Trophoblast cell (in vitro differentiated cells and primary cell): ENCODE data around the gene GLB1L.

Experiments
- DNase-seq, 2 donors: peaks; one replicate each; pipeline ENCODE4 v3.0.0-alpha.2; 2016
- H2AFZ ChIP-seq: 2 replicates; pipeline ENCODE4 v1.6.1; 2013; ENCODE audit warnings: low read length, moderate library complexity, mild to moderate bottlenecking; ENCODE audit not compliant: insufficient read depth, poor library complexity
- H2AK5ac ChIP-seq: 2 replicates; pipeline ENCODE4 v1.6.1; 2013; ENCODE audit warnings: mild to moderate bottlenecking, low read length
- H2BK120ac ChIP-seq: 2 replicates; pipeline ENCODE4 v1.6.1; 2013; ENCODE audit warnings: low read length, mild to moderate bottlenecking, moderate library complexity; ENCODE audit not compliant: insufficient read depth, poor library complexity
- H2BK12ac ChIP-seq: 2 replicates; pipeline ENCODE4 v1.6.1; 2013; ENCODE audit warnings: mild to moderate bottlenecking, low read length, moderate library complexity
- H2BK5ac ChIP-seq: 2 replicates; pipeline ENCODE4 v1.6.1; 2013; ENCODE audit warnings: low read length, low read depth, moderate library complexity, mild to moderate bottlenecking; ENCODE audit not compliant: poor library complexity
- H3K14ac ChIP-seq: 2 replicates; pipeline ENCODE4 v1.6.1; 2013; ENCODE audit warnings: mild to moderate bottlenecking, low read length
- H3K18ac ChIP-seq: 2 replicates; pipeline ENCODE4 v1.6.1; 2013; ENCODE audit warnings: mild to moderate bottlenecking, low read length
- H3K23ac ChIP-seq: 2 replicates; pipeline ENCODE4 v1.6.1; 2013; ENCODE audit warnings: low read length
- H3K27ac ChIP-seq: 2 replicates; pipeline ENCODE4 v1.5.1; 2013; ENCODE audit warnings: low read depth, mild to moderate bottlenecking, inconsistent platforms, low read length, moderate library complexity
- H3K27me3 ChIP-seq: 2 replicates; pipeline ENCODE4 v1.6.1; 2013; ENCODE audit warnings: inconsistent platforms, mild to moderate bottlenecking, low read length, moderate library complexity; ENCODE audit not compliant: insufficient read depth
- H3K36me3 ChIP-seq, 2 experiments: 1 replicate in 1 of 2; 2 replicates in 1 of 2; pipeline ENCODE4 v1.6.1; 2013; ENCODE audit warnings: low read length in 2 of 2, mild to moderate bottlenecking in 2 of 2, moderate library complexity in 1 of 2; ENCODE audit not compliant: insufficient read depth in 2 of 2, control insufficient read depth in 1 of 2
- H3K4ac ChIP-seq: 2 replicates; pipeline ENCODE4 v1.6.1; 2013; ENCODE audit warnings: low read depth, mild to moderate bottlenecking, low read length, moderate library complexity
- H3K4me1 ChIP-seq, 2 experiments: 1 replicate in 1 of 2; 2 replicates in 1 of 2; pipeline ENCODE4 v1.6.1; 2013; ENCODE audit warnings: low read length in 2 of 2, mild to moderate bottlenecking in 2 of 2, moderate library complexity in 1 of 2; ENCODE audit not compliant: insufficient read depth in 2 of 2, control insufficient read depth in 1 of 2
- H3K4me2 ChIP-seq: 2 replicates; pipeline ENCODE4 v1.6.1; 2013; ENCODE audit warnings: inconsistent platforms, mild to moderate bottlenecking, low read length, moderate library complexity
- H3K4me3 ChIP-seq: 2 replicates; pipeline ENCODE4 v1.5.1; 2013; ENCODE audit warnings: mild to moderate bottlenecking, low read depth, low read length, inconsistent platforms
- H3K79me1 ChIP-seq: one replicate; pipeline ENCODE4 v1.6.1; 2013; ENCODE audit warnings: low read length
- H3K79me2 ChIP-seq: 2 replicates; pipeline ENCODE4 v1.6.1; 2013; ENCODE audit warnings: low read length, mild to moderate bottlenecking; ENCODE audit not compliant: control insufficient read depth, insufficient read depth, poor library complexity
- H3K9ac ChIP-seq: 2 replicates; pipeline ENCODE4 v1.6.1; 2013; ENCODE audit warnings: mild to moderate bottlenecking, low read length
- H3K9me3 ChIP-seq: 2 replicates; pipeline ENCODE4 v1.6.1; 2013; ENCODE audit warnings: low read depth, mild to moderate bottlenecking, control low read depth, inconsistent platforms, low read length; ENCODE audit not compliant: insufficient read depth
- H4K12ac ChIP-seq: 2 replicates; pipeline ENCODE4 v1.6.1; 2013; ENCODE audit warnings: low read depth, mild to moderate bottlenecking, low read length, moderate library complexity
- H4K8ac ChIP-seq: 2 replicates; pipeline ENCODE4 v1.6.1; 2013; ENCODE audit warnings: low read depth, mild to moderate bottlenecking, low read length, moderate library complexity
- H4K91ac ChIP-seq: one replicate; pipeline ENCODE4 v1.6.1; 2013; ENCODE audit warnings: low read depth, mild to moderate bottlenecking, low read length, moderate library complexity
- WGBS: extraction: QIAGEN DNeasy Blood & Tissue Kit; methylation state at CpG from one replicate; pipeline ENCODE4 v1.1.7; 2013; ENCODE audit warnings: missing lambda C conversion rate; ENCODE audit not compliant: insufficient read length, insufficient coverage; ENCODE audit errors: extremely low coverage; 5-methylcytosine and 5-hydroxymethylcytosine counted together

The GLB1L gene

GRCh38 chr2:219207134-219207883, 37.9 kb downstream of the GLB1L start:
- Histone ChIP-seq H4K91ac (peak overlapping the region; percentile 56), H3K4me2 (peak overlapping the region; percentile 67), H2AFZ (peak overlapping the region; percentile 82), H3K27ac (peak overlapping the region; percentile 7), H2BK12ac (peak overlapping the region; percentile 35), H3K4me1 (peaks cover 2 to 4% of the 10 kb centered on the region in 2 experiments), H2AK5ac (peak overlapping the region; percentile 80), H3K79me1 (peaks cover 5% of the 10 kb centered on the region), H3K36me3 (peaks cover 32 to 37% of the 10 kb centered on the region in 2 experiments), H3K23ac (no peak overlapping the region), H3K4ac (no peak overlapping the region), H3K9ac (peak overlapping the region; percentile 52), H3K79me2 (peaks cover 5% of the 10 kb centered on the region), H4K12ac (peak overlapping the region; percentile 41), H4K8ac (peak overlapping the region; percentile 70), H3K4me3 (peak overlapping the region; percentile 62), H3K14ac (peak overlapping the region; percentile 55), H3K9me3 (no peaks in the 10 kb centered on the region), H3K18ac (peak overlapping the region; percentile 68), H3K27me3 (no peaks in the 10 kb centered on the region), H2BK5ac (no peak overlapping the region), H2BK120ac (no peak overlapping the region)
- DNase-seq: no peak
- WGBS: no CpG with 5 or more reads among the region's 22 CpGs

GRCh38 chr2:219206328-219207133, 38.7 kb downstream of the GLB1L start, which contains the start of gene ZFAND2B:
TSS of gene ZFAND2B (plus strand) at chr2:219206782. CDS start at chr2:219206988, 206 bp downstream.
- Histone ChIP-seq H2AFZ (peak within 1 kb of the TSS; percentile 92), H2BK12ac (peak within 1 kb of the TSS; percentile 35), H3K4me3 (peak within 1 kb of the TSS; percentile 92), H3K14ac (peak within 1 kb of the TSS; percentile 81), H4K12ac (peak within 1 kb of the TSS; percentile 78), H2AK5ac (peak within 1 kb of the TSS; percentile 80), H3K79me1 (peaks cover 5% of the 10 kb centered on the region), H3K36me3 (peaks cover 31 to 33% of the 10 kb centered on the region in 2 experiments), H3K4me1 (peaks cover 2 to 4% of the 10 kb centered on the region in 2 experiments), H2BK5ac (peak within 1 kb of the TSS; percentile 45), H3K4ac (peak within 1 kb of the TSS; percentile 61), H3K18ac (peak within 1 kb of the TSS; percentile 85), H3K79me2 (peaks cover 5% of the 10 kb centered on the region), H3K27me3 (no peaks in the 10 kb centered on the region), H4K8ac (peak within 1 kb of the TSS; percentile 80), H3K27ac (peak within 1 kb of the TSS; percentile 93), H3K23ac (peak within 1 kb of the TSS; percentile 35), H4K91ac (peak within 1 kb of the TSS; percentile 87), H2BK120ac (peak within 1 kb of the TSS; percentile 88), H3K9ac (peak within 1 kb of the TSS; percentile 94), H3K4me2 (peak within 1 kb of the TSS; percentile 98), H3K9me3 (no peaks in the 10 kb centered on the region)
- peak; percentile 94 to 98 for DNase-seq
- WGBS: no CpG with 5 or more reads among the region's 76 CpGs

DNA sequence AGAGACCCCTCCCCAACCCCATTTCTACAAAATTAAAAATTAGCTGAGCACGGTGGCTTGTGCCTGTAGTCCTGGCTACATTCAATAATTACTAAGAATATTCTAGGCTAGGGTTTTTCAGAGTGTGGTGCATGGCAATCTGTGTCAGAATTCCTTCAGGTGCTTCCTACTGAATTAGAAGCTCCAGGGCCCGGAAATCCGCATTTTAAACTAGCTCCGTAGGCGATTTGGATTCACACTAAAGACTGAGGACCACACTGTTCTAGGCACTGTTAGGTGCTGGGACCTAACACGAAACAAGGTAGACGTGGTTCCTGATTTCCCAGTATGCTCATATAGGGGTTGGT, 39.3 kb downstream of the GLB1L start:
- Histone ChIP-seq H2AFZ (peak overlapping the region; percentile 88), H3K27ac (no peak overlapping the region), H3K4me1 (peaks cover 2 to 4% of the 10 kb centered on the region in 2 experiments), H4K91ac (peak overlapping the region; percentile 2), H3K4me2 (peak overlapping the region; percentile 98), H3K79me1 (peaks cover 5% of the 10 kb centered on the region), H3K14ac (peak overlapping the region; percentile 57), H3K18ac (no peak overlapping the region), H2BK5ac (no peak overlapping the region), H3K9me3 (no peaks in the 10 kb centered on the region), H4K8ac (peak overlapping the region; percentile 80), H2BK120ac (no peak overlapping the region), H3K27me3 (no peaks in the 10 kb centered on the region), H3K23ac (no peak overlapping the region), H3K36me3 (peaks cover 29% of the 10 kb centered on the region in 2 experiments), H3K79me2 (peaks cover 5% of the 10 kb centered on the region), H3K9ac (no peak overlapping the region), H3K4ac (no peak overlapping the region), H2BK12ac (no peak overlapping the region), H3K4me3 (peak overlapping the region; percentile 76), H4K12ac (no peak overlapping the region), H2AK5ac (no peak overlapping the region)
- no peak for DNase-seq
- WGBS: no CpG with 5 or more reads among the region's 7 CpGs

DNA sequence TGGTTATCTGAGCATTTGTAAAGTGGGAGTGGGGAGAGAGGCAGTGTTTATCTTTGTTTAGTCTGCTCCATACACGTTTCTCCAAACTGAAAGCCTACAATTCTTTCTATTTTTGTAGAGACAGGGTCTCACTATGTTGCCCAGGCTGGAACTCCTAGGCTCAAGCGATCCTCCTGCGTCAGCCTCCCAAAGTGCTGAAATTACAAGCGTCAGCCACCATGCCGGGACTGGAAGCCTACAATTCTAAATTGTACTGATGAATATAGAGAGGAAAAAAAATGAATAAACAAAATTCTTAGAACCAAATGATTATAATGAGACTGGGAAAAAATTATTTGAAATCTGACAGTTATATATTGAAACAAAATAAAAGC, 40.1 kb downstream of the GLB1L start:
- no peaks in the 10 kb centered on the region for H3K9me3 ChIP-seq
- no peak for DNase-seq
- no peak overlapping the region for H3K9ac ChIP-seq
- H3K4ac ChIP-seq: no peak overlapping the region
- no CpG with 5 or more reads among the region's 5 CpGs for WGBS
- no peak overlapping the region for H4K12ac ChIP-seq
- no peak overlapping the region for H4K8ac ChIP-seq
- H3K79me1 ChIP-seq: peaks cover 5% of the 10 kb centered on the region
- H2AFZ ChIP-seq: no peak overlapping the region
- H2AK5ac ChIP-seq: no peak overlapping the region
- peaks cover 21% of the 10 kb centered on the region in 2 experiments for H3K36me3 ChIP-seq
- H3K4me2 ChIP-seq: no peak overlapping the region
- H3K27me3 ChIP-seq: no peaks in the 10 kb centered on the region
- peaks cover 2 to 4% of the 10 kb centered on the region in 2 experiments for H3K4me1 ChIP-seq
- no peak overlapping the region for H2BK12ac ChIP-seq
- H2BK120ac ChIP-seq: no peak overlapping the region
- no peak overlapping the region for H3K4me3 ChIP-seq
- H4K91ac ChIP-seq: no peak overlapping the region
- no peak overlapping the region for H3K18ac ChIP-seq
- no peak overlapping the region for H3K23ac ChIP-seq
- H2BK5ac ChIP-seq: no peak overlapping the region
- no peak overlapping the region for H3K14ac ChIP-seq
- no peak overlapping the region for H3K27ac ChIP-seq
- peaks cover 5% of the 10 kb centered on the region for H3K79me2 ChIP-seq
